HAP-1 (cell line): ENCODE results near the gene TMED1.
"Not testable (repeated sequence)": the region's sequence is repeated elsewhere in the genome, so short reads cannot be mapped to it uniquely, and the experiment has no call there.

Experiments
- DNase-seq, 2 experiments: peaks; one replicate each; pipeline ENCODE4 v3.0.0-alpha.2; 2016 to 2020; ENCODE audit warnings: low spot score in 2 of 2
- H3K27me3 ChIP-seq: fragments of 250-450 bp; sonication (Bioruptor Pico); 2 replicates; pipeline ENCODE4 v1.5.1; 2020; ENCODE audit warnings: low read depth, mild to moderate bottlenecking, moderate library complexity
- H3K36me3 ChIP-seq: fragments of 250-450 bp; sonication (Bioruptor Pico); replicated peaks from 2 replicates; pipeline ENCODE4 v1.5.1; 2020; ENCODE audit warnings: mild to moderate bottlenecking
- H3K4me1 ChIP-seq: fragments of 250-450 bp; sonication (Bioruptor Pico); 2 replicates; pipeline ENCODE4 v1.5.1; 2020; ENCODE audit warnings: mild to moderate bottlenecking
- H3K4me3 ChIP-seq: fragments of 250-450 bp; sonication (Bioruptor Pico); 2 replicates; pipeline ENCODE4 v1.5.1; 2020; ENCODE audit warnings: mild to moderate bottlenecking, moderate library complexity
- H3K9me3 ChIP-seq: fragments of 250-450 bp; sonication (Bioruptor Pico); 2 replicates; pipeline ENCODE4 v1.5.1; 2020; ENCODE audit warnings: mild to moderate bottlenecking, moderate library complexity
- in situ Hi-C: fragments of 300-500 bp; cut with MboI; formaldehyde crosslinking; loops from 3 replicates; pipeline ENCODE4 v1.14.3; 2020; ENCODE audit warnings: low sequenced_read_pairs, inconsistent platforms, mixed read lengths

Gene TMED1, protein sequence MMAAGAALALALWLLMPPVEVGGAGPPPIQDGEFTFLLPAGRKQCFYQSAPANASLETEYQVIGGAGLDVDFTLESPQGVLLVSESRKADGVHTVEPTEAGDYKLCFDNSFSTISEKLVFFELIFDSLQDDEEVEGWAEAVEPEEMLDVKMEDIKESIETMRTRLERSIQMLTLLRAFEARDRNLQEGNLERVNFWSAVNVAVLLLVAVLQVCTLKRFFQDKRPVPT

GRCh38 chr19:10835754-10836478 is at the start of gene TMED1:
TSS of gene TMED1 (minus strand) at chr19:10836212. CDS start at chr19:10836191, 21 bp downstream.
- DNase-seq = peak; percentile 99 to 100
- Histone ChIP-seq H3K36me3 (peaks cover 15% of the 10 kb centered on the region), H3K4me3 (peak within 1 kb of the TSS; percentile 79), H3K9me3 (peaks cover 5% of the 10 kb centered on the region), H3K27me3 (no peaks in the 10 kb centered on the region), H3K4me1 (peaks cover 14% of the 10 kb centered on the region)
- in situ Hi-C loops = no loop called here

DNA sequence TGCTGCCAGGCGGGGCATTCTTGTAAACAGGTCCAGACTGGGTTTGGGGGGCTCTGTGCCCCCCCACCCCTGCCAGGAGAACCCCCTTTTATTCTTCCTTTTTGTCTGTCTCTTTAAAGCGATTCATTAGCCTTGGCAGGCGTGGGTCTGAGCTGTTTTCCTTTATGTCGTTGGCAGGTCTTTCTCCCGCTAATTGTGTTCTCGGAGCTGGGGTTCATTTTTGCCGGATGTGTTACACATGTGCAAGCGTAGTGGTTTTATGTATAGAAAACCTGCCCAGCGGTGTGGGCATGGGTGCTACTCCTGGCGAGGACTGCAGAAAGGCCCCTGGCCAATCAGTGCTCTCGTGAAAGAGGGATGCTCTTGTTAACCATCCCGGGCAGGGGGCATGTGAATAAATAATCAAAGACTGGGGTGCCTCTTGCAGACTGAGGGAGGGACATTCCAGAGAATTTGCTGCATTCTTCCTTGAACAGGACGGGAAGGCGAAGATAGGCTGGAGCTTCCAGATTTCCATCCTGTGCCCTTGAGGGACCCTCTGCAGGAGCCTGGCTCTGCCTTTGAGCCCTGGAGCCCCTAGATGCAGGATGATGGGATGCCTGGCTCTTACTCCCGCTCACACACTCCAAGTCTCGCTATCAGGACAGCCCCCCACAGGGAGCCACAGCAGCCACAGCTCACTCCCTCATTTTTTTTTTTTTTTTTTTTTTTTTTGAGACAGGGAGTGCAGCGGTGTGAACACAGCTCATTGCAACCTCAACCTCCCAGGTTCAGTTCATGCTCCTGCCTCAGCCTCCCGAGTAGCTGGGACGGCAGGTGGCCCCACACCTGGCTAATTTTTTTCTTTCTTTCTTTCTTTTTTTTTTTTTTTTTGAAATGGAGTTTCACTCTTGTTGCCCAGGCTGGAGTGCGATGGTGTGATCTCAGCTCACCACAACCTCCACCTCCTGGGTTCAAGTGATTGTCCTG is 49.5 kb upstream of the TMED1 start:
- no peaks in the 10 kb centered on the region for H3K27me3 ChIP-seq
- in situ Hi-C loops = no loop called here
- H3K4me3 ChIP-seq = no peak overlapping the region
- no peaks in the 10 kb centered on the region for H3K9me3 ChIP-seq
- DNase-seq = no peak
- peaks cover 21% of the 10 kb centered on the region for H3K4me1 ChIP-seq
- H3K36me3 ChIP-seq = no peaks in the 10 kb centered on the region

DNA sequence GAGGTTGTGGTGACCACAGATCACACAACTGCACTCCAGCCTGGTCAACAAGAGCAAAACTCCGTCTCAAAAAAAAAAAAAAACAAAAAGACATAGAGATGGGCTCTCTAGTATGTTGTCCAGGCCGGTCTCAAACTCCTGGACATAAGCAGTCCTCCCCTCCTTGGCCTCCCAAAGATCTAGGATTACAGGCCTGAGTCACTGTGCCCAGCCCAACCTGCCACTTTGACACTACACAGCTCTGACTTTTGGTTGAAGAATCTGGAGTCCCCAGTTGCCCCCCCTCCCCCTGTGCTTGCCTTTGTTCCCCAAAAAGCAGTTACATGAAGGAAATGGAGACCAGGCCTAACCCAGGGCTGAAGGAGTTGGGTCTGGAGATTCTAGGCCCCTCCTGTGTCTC is 48.3 kb upstream of the TMED1 start:
- H3K4me3 ChIP-seq = no peak overlapping the region
- no peaks in the 10 kb centered on the region for H3K9me3 ChIP-seq
- H3K36me3 ChIP-seq = peaks cover 7% of the 10 kb centered on the region
- no peaks in the 10 kb centered on the region for H3K27me3 ChIP-seq
- peaks cover 22% of the 10 kb centered on the region for H3K4me1 ChIP-seq
- DNase-seq = no peak
- in situ Hi-C loops = no loop called here

DNA sequence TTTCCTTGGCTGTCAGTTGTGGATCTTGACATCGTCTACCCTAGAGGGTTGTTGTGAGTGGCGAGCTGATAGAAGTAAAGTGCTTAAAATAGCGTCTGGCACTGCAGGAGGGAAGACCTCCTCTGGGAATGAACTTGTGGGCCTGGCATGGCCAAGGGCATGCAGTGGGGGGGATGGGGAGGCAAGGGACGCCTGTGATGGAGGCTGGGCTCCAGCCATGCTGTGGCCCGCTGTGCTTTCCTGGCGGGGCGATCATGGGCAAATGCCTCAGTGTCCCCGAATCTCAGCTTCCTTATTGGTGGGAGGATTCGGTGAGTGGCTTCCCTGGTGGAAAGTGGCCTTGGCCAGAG is 46.1 kb upstream of the TMED1 start:
- H3K36me3 ChIP-seq = peaks cover 11% of the 10 kb centered on the region
- H3K4me3 ChIP-seq = no peak overlapping the region
- H3K9me3 ChIP-seq = no peaks in the 10 kb centered on the region
- in situ Hi-C loops = no loop called here
- H3K27me3 ChIP-seq = no peaks in the 10 kb centered on the region
- DNase-seq = no peak
- H3K4me1 ChIP-seq = peaks cover 7% of the 10 kb centered on the region

DNA sequence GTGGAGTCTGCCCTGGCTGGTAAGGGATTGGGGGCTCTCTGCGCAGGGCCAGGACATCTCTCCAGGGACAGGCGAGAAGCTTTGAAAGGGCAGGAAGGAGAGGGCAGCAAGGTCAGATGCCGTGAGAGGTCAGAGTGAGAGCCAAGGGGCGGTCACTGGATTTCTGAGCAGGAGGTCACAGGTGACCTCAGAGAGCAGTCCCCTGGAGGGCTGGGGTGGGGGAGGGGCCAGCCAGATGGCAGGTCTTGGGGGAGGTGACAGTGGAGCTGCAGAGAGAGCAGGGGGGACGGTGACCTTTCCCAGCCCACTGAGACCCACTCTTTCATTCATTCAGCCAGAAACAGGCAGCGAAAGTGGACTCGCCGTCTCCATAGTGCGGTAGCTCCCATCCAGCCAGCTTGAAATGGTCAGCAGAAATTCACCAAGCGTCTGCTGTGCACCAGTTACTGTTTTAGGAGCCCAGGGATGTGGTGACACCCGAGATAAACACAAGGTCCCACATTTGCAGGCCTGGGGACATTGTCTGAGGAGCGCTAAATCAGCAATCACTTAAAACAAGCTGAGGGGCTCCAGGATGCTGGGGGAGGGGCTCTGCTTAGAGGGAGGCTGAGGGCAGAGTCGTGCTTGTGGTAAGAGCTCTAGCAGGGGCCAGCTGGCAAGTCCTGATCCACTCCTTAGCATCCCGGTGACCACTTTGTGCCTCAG is 45.5 kb upstream of the TMED1 start:
- Histone ChIP-seq H3K4me3 (no peak overlapping the region), H3K9me3 (no peaks in the 10 kb centered on the region), H3K36me3 (peaks cover 11% of the 10 kb centered on the region), H3K27me3 (no peaks in the 10 kb centered on the region), H3K4me1 (peaks cover 5% of the 10 kb centered on the region)
- DNase-seq = no peak
- in situ Hi-C loops = no loop called here

GRCh38 chr19:10878253-10878652 is 42.2 kb upstream of the TMED1 start:
- DNase-seq = no peak
- no peak overlapping the region for H3K4me3 ChIP-seq
- in situ Hi-C loops = no loop called here
- no peaks in the 10 kb centered on the region for H3K9me3 ChIP-seq
- H3K27me3 ChIP-seq = no peaks in the 10 kb centered on the region
- peaks cover 17% of the 10 kb centered on the region for H3K36me3 ChIP-seq
- H3K4me1 ChIP-seq = peaks cover 8% of the 10 kb centered on the region

DNA sequence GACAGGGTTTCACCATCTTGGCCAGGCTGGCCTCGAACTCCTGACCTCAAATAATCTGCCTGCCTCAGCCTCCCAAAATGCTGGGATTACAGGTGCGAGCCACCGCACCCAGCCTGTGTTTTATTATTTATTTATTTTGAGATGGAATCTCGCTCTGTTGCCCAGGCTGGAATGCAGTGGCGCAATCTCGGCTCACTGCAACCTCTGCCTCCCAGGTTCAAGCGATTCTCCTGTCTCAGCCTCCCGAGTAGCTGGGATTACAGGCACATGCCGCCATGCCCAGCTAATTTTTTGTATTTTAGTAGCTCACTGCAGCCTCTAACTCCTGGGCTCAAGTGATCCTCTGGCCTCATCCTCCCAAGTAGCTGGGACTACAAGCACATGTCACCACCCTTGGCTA is 41.6 kb upstream of the TMED1 start:
- in situ Hi-C loops, DNase-seq, H3K9me3 ChIP-seq, H3K27me3 ChIP-seq, H3K4me3 ChIP-seq: not testable (repeated sequence)
- H3K36me3 ChIP-seq = peaks cover 17% of the 10 kb centered on the region
- peaks cover 12% of the 10 kb centered on the region for H3K4me1 ChIP-seq

DNA sequence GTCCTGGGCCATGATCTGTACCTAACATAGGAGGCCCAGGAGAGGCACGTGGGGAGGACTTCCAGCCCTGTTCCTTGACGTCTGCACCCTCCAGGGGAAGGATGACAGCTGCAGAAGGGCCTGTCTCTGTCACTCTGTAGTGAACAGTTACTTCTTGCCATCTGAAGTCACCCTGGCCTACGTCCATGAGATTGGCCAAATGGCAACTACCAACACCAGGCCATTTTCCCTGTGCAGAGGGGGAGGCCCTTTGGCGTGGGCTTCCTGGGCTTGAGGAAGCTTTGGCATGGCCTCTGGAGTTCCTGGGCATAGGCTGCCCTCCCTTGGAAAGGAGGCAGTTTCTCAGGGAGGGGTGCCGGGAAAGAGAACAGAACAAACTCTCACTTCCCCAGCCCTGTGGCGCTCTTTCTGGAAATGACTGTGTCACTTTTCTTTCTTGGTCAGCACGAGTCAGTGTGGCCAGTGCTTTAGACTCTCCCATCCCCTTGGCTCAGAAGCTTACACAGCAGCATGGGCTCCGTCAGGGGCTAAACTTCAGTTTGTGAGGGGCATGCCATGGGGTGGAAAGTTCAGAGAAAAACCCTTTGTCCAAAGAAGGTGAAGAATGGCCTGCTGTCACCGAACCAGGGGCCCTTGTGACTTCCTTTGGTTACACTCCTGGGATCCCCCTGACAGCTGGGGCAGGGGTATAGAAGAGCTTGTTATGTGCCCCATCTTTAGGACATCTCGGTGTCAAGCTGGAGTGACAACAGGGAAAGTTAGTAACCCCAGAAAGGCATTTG is 40.6 kb upstream of the TMED1 start:
- DNase-seq = no peak
- Histone ChIP-seq H3K27me3 (no peaks in the 10 kb centered on the region), H3K4me1 (peaks cover 12% of the 10 kb centered on the region), H3K36me3 (peaks cover 17% of the 10 kb centered on the region), H3K9me3 (no peaks in the 10 kb centered on the region), H3K4me3 (no peak overlapping the region)
- in situ Hi-C loops = no loop called here

GRCh38 chr19:10874024-10874423 is 38.0 kb upstream of the TMED1 start:
- Histone ChIP-seq H3K4me3 (no peak overlapping the region), H3K36me3 (peaks cover 7% of the 10 kb centered on the region), H3K27me3 (no peaks in the 10 kb centered on the region), H3K4me1 (peaks cover 8% of the 10 kb centered on the region), H3K9me3 (no peaks in the 10 kb centered on the region)
- DNase-seq = no peak
- in situ Hi-C loops = no loop called here

DNA sequence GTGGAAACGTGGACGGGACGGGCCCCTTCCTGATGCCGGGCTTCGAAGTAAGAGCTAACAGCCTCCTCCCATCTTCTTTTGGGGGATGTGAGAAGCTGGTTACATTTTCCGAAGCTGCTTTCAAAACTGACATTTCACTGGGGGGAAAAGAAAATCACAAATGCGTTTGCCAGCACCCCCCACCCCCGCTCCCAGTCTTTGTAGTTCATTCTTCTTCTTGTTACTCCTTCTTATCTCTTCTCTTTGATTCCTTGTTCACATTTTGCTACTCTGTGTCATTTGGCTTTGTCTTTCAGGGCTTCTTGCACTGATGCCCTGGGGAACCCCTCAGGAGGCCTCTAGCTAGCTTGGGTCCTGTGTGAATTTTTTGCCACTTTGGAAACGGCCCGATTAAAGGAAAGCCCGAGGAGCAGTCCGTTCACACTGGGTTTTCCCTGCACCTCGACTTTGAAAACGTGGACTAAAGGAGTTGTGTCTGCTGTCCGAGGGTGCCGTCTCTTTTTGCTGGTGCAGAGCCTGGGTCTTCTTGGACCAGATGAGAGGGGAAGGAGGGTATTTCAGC is 36.6 kb upstream of the TMED1 start:
- Histone ChIP-seq H3K36me3 (peaks cover 6% of the 10 kb centered on the region), H3K4me3 (peak overlapping the region; percentile 65), H3K4me1 (peaks cover 7% of the 10 kb centered on the region), H3K27me3 (no peaks in the 10 kb centered on the region), H3K9me3 (no peaks in the 10 kb centered on the region)
- in situ Hi-C loops = no loop called here
- no peak for DNase-seq

DNA sequence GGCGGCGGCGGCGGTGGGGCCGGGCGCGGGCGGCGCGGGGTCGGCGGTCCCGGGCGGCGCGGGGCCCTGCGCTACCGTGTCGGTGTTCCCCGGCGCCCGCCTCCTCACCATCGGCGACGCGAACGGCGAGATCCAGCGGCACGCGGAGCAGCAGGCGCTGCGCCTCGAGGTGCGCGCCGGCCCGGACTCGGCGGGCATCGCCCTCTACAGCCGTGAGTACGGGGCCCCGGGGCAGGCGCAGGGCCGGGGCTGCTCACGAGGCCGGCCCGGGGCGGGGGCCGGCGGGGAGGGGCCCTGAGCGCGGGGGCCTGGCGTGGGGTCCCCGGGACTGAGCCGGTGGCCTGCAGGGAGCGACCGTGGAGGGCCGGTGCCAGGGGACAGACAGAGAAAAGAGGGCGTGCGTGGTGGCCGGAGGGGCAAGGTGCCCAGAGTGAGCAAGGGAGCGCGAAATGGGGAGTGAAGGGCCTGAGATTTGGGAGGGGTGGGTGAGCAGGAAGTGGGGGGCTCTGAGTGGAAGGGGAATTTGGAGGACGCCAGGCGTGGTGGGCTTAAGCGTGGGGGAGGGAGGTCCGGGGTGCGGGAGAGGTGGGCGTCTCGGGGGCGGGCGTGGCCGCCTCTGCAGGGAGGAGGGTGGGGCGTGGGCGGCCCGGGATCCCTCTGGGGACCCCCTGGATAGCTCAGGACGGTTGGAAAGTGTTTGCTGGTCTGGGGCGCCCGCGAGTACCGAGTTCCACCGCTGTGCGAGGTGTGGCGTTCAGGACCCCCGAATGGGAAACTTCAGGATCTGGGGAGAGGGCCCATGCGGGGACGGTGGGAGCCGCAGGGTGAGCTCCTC is 35.9 kb upstream of the TMED1 start:
- in situ Hi-C loops = no loop called here
- H3K27me3 ChIP-seq = no peaks in the 10 kb centered on the region
- H3K36me3 ChIP-seq = peaks cover 6% of the 10 kb centered on the region
- H3K9me3 ChIP-seq = no peaks in the 10 kb centered on the region
- peak in 1 of 2 experiments; percentile 60 for DNase-seq
- peak overlapping the region; percentile 65 for H3K4me3 ChIP-seq
- peaks cover 7% of the 10 kb centered on the region for H3K4me1 ChIP-seq
